CD4-positive, CD25-positive, alpha-beta regulatory T cell (primary cell): ENCODE measurements around the gene MAST4. TPM values are rescaled to one million over a fixed set of nuclear protein-coding genes. Genes with fewer than 3 reads are reported as not detected.

Source experiments
- ATAC-seq, 2 donors: fragments of 150-1000 bp; cut with Tn5 transposase; one replicate each; pipeline ENCODE4 v1.10.0; 2021; ENCODE audit warnings: low read depth in 2 of 2, moderate number of reproducible peaks in 2 of 2, moderate library complexity in 1 of 2
- DNase-seq, 3 donors: peaks; one replicate each; pipeline versions ENCODE4 v3.0.0 to v3.0.0-alpha.2; 2012 to 2022; ENCODE audit warnings: mixed read lengths in 1 of 3
- H3K27ac ChIP-seq: one replicate; pipeline ENCODE4 v1.7.0; 2013; ENCODE audit warnings: mild to moderate bottlenecking, low read length; ENCODE audit not compliant: insufficient read depth, poor library complexity, severe bottlenecking
- H3K27me3 ChIP-seq: one replicate; pipeline ENCODE4 v1.7.0; 2013; ENCODE audit warnings: low read length; ENCODE audit not compliant: control insufficient read depth, insufficient read depth
- H3K36me3 ChIP-seq: one replicate; pipeline ENCODE4 v1.7.0; 2013; ENCODE audit warnings: mild to moderate bottlenecking, low read length, moderate library complexity; ENCODE audit not compliant: control insufficient read depth, insufficient read depth
- H3K4me1 ChIP-seq: 2 replicates; pipeline ENCODE4 v1.7.0; 2013; ENCODE audit warnings: mild to moderate bottlenecking, low read length; ENCODE audit not compliant: insufficient read depth, control insufficient read depth, poor library complexity, severe bottlenecking
- H3K4me3 ChIP-seq: one replicate; pipeline ENCODE4 v1.7.0; 2013; ENCODE audit warnings: low read depth, mild to moderate bottlenecking, low read length, moderate library complexity
- H3K9me3 ChIP-seq, 2 experiments: 1 replicate in 1 of 2; 2 replicates in 1 of 2; pipeline ENCODE4 v1.7.0; 2013; ENCODE audit warnings: low read length in 2 of 2, mild to moderate bottlenecking in 1 of 2, moderate library complexity in 1 of 2; ENCODE audit not compliant: control insufficient read depth in 2 of 2
- H3K27ac Mint-ChIP-seq, 3 donors: one replicate each; pipeline ENCODE4 v1.8.0; 2020 to 2022; ENCODE audit warnings: mild to moderate bottlenecking in 3 of 3, mixed read lengths in 3 of 3, moderate library complexity in 2 of 3
- H3K27me3 Mint-ChIP-seq: one replicate; pipeline ENCODE4 v1.8.0; 2022; ENCODE audit warnings: mild to moderate bottlenecking, mixed read lengths
- H3K36me3 Mint-ChIP-seq: one replicate; pipeline ENCODE4 v1.8.0; 2020; ENCODE audit warnings: mixed read lengths
- H3K4me1 Mint-ChIP-seq, 4 donors: one replicate each; pipeline ENCODE4 v1.8.0; 2020 to 2022; ENCODE audit warnings: mixed read lengths in 4 of 4, mild to moderate bottlenecking in 1 of 4
- H3K4me3 Mint-ChIP-seq, 4 donors: one replicate each; pipeline ENCODE4 v1.8.0; 2020 to 2022; ENCODE audit warnings: mild to moderate bottlenecking in 4 of 4, mixed read lengths in 4 of 4, moderate library complexity in 3 of 4
- H3K9me3 Mint-ChIP-seq, 7 donors: one replicate each; pipeline ENCODE4 v1.8.0; 2020 to 2022; ENCODE audit warnings: mixed read lengths in 7 of 7, mild to moderate bottlenecking in 3 of 7, moderate library complexity in 2 of 7
- polyA plus RNA-seq, 4 donors: library from polyadenylated mRNA; unstranded; fragments of 300-500 nt; fragmentation: Illumina TruSeq; gene quantifications; one replicate each; pipeline ENCODE4 v1.2.3, GENCODE V29; 2021
- total RNA-seq: library from RNA; stranded (reverse); gene quantifications from one replicate; pipeline ENCODE4 v1.2.3, GENCODE V29; 2022

Gene MAST4
- total and polyA plus RNA-seq, 5 donors from 2014 or later, result 11.7 to 54.1 (median 12.7) TPM

GRCh38 chr5:66863243-66864170 is 267.3 kb downstream of the MAST4 start:
- Histone ChIP-seq H3K27me3 (no peaks in the 10 kb centered on the region), H3K4me3 (no peak overlapping the region), H3K4me1 (no peaks in the 10 kb centered on the region), H3K27ac (no peak overlapping the region), H3K36me3 (no peaks in the 10 kb centered on the region), H3K9me3 (no peaks in the 10 kb centered on the region)
- ATAC-seq, result no peak
- Mint-ChIP-seq H3K36me3 (no peaks in the 10 kb centered on the region), H3K9me3 (peaks cover 0 to 2% (median 0%) of the 10 kb centered on the region in 7 donors), H3K4me3 (no peak overlapping the region), H3K27ac (no peak overlapping the region), H3K27me3 (peaks cover 19% of the 10 kb centered on the region), H3K4me1 (peaks cover 0 to 6% (median 0%) of the 10 kb centered on the region in 4 donors)
- no peak for DNase-seq

- no peak overlapping the region for H3K4me3 Mint-ChIP-seq
- DNase-seq (peak; percentile 5 to 31 (median 29)), ATAC-seq (peak; percentile 37 to 52)
- no peaks in the 10 kb centered on the region for H3K9me3 Mint-ChIP-seq
- H3K27me3 Mint-ChIP-seq, result peaks cover 19% of the 10 kb centered on the region
- no peaks in the 10 kb centered on the region for H3K36me3 ChIP-seq
- H3K4me1 Mint-ChIP-seq, result peaks cover 0 to 6% (median 0%) of the 10 kb centered on the region in 4 donors
- no peaks in the 10 kb centered on the region for H3K27me3 ChIP-seq
- H3K4me3 ChIP-seq, result no peak overlapping the region
- no peaks in the 10 kb centered on the region for H3K4me1 ChIP-seq
- no peaks in the 10 kb centered on the region for H3K9me3 ChIP-seq
- H3K27ac ChIP-seq, result no peak overlapping the region
- no peaks in the 10 kb centered on the region for H3K36me3 Mint-ChIP-seq
- H3K27ac Mint-ChIP-seq, result no peak overlapping the region
These were observed 268.2 kb downstream of the MAST4 start for GRCh38 chr5:66864240-66864884.

GRCh38 chr5:66867618-66868322 is 271.6 kb downstream of the MAST4 start:
- Histone ChIP-seq H3K36me3 (no peaks in the 10 kb centered on the region), H3K4me3 (no peak overlapping the region), H3K27ac (no peak overlapping the region), H3K4me1 (no peaks in the 10 kb centered on the region), H3K27me3 (no peaks in the 10 kb centered on the region), H3K9me3 (no peaks in the 10 kb centered on the region)
- no peak overlapping the region for H3K27ac Mint-ChIP-seq
- no peaks in the 10 kb centered on the region for H3K36me3 Mint-ChIP-seq
- no peaks in the 10 kb centered on the region for H3K9me3 Mint-ChIP-seq
- peaks cover 9% of the 10 kb centered on the region for H3K27me3 Mint-ChIP-seq
- DNase-seq (no peak), ATAC-seq (no peak)
- peaks cover 0 to 6% (median 0%) of the 10 kb centered on the region in 4 donors for H3K4me1 Mint-ChIP-seq
- H3K4me3 Mint-ChIP-seq, result no peak overlapping the region

GRCh38 chr5:66869347-66869746 is 273.2 kb downstream of the MAST4 start:
- no peak overlapping the region for H3K4me3 Mint-ChIP-seq
- ATAC-seq (no peak), DNase-seq (no peak)
- no peaks in the 10 kb centered on the region for H3K4me1 ChIP-seq
- no peaks in the 10 kb centered on the region for H3K27me3 Mint-ChIP-seq
- no peaks in the 10 kb centered on the region for H3K9me3 Mint-ChIP-seq
- no peak overlapping the region for H3K27ac ChIP-seq
- H3K27ac Mint-ChIP-seq, result no peak overlapping the region
- H3K4me3 ChIP-seq, result no peak overlapping the region
- H3K4me1 Mint-ChIP-seq, result peaks cover 0 to under 1% (median 0%) of the 10 kb centered on the region in 4 donors
- H3K36me3 Mint-ChIP-seq, result no peaks in the 10 kb centered on the region
- H3K9me3 ChIP-seq, result no peaks in the 10 kb centered on the region
- H3K27me3 ChIP-seq, result no peaks in the 10 kb centered on the region
- H3K36me3 ChIP-seq, result no peaks in the 10 kb centered on the region

- H3K4me1 Mint-ChIP-seq, result peaks cover 0 to 8% (median 0%) of the 10 kb centered on the region in 4 donors
- Histone ChIP-seq H3K9me3 (no peaks in the 10 kb centered on the region), H3K36me3 (no peaks in the 10 kb centered on the region), H3K27me3 (no peaks in the 10 kb centered on the region), H3K4me1 (no peaks in the 10 kb centered on the region), H3K4me3 (no peak overlapping the region), H3K27ac (no peak overlapping the region)
- H3K27ac Mint-ChIP-seq, result no peak overlapping the region
- no peaks in the 10 kb centered on the region for H3K36me3 Mint-ChIP-seq
- no peak for ATAC-seq
- H3K4me3 Mint-ChIP-seq, result no peak overlapping the region
- peaks cover 0 to 1% (median 0%) of the 10 kb centered on the region in 7 donors for H3K9me3 Mint-ChIP-seq
- H3K27me3 Mint-ChIP-seq, result no peaks in the 10 kb centered on the region
- no peak for DNase-seq
These were observed 274.5 kb downstream of the MAST4 start for GRCh38 chr5:66870708-66871107.

- H3K9me3 ChIP-seq, result no peaks in the 10 kb centered on the region
- Mint-ChIP-seq H3K27me3 (no peaks in the 10 kb centered on the region), H3K9me3 (peaks cover 0 to 1% (median 0%) of the 10 kb centered on the region in 7 donors), H3K36me3 (no peaks in the 10 kb centered on the region), H3K4me1 (peaks cover 0 to 8% (median 0%) of the 10 kb centered on the region in 4 donors), H3K27ac (no peak overlapping the region), H3K4me3 (no peak overlapping the region)
- H3K4me1 ChIP-seq, result no peaks in the 10 kb centered on the region
- no peak for ATAC-seq
- no peaks in the 10 kb centered on the region for H3K36me3 ChIP-seq
- H3K4me3 ChIP-seq, result no peak overlapping the region
- DNase-seq, result no peak
- no peak overlapping the region for H3K27ac ChIP-seq
- H3K27me3 ChIP-seq, result no peaks in the 10 kb centered on the region
These were observed 275.5 kb downstream of the MAST4 start for GRCh38 chr5:66871651-66872050.

- DNase-seq, result no peak
- Mint-ChIP-seq H3K27me3 (no peaks in the 10 kb centered on the region), H3K27ac (no peak overlapping the region)
These were observed 276.6 kb downstream of the MAST4 start for GRCh38 chr5:66872736-66873331.

More at GRCh38 chr5:66872736-66873331, 276.6 kb downstream of the MAST4 start:
- Mint-ChIP-seq H3K9me3 (peaks cover 0 to 1% (median 0%) of the 10 kb centered on the region in 7 donors), H3K4me3 (no peak overlapping the region), H3K4me1 (peaks cover 0 to 8% (median 0%) of the 10 kb centered on the region in 4 donors), H3K36me3 (no peaks in the 10 kb centered on the region)
- H3K27ac ChIP-seq, result no peak overlapping the region
- ATAC-seq, result no peak
- H3K9me3 ChIP-seq, result no peaks in the 10 kb centered on the region
- H3K4me3 ChIP-seq, result no peak overlapping the region
- no peaks in the 10 kb centered on the region for H3K36me3 ChIP-seq
- H3K4me1 ChIP-seq, result no peaks in the 10 kb centered on the region
- no peaks in the 10 kb centered on the region for H3K27me3 ChIP-seq
